Stimulated activated naive B cell treated with anti-CD40 and anti-IgM and Interleukin-4, amounts not matched to agents 10 μg/mL and 1 μg/mL and 100 μg/mL, for 72 hours (primary cell): ENCODE results near the gene HAT1.

Source experiments
- ATAC-seq, 2 donors: fragments of 150-1000 bp; cut with Tn5 transposase; replicated peaks; 2 replicates each; pipeline ENCODE4 v1.10.0; 2021; ENCODE audit warnings: moderate library complexity in 1 of 2
- DNase-seq: peaks from one replicate; pipeline ENCODE4 v3.0.0; 2021
- H3K27ac Mint-ChIP-seq: one replicate; pipeline ENCODE4 v1.8.0; 2022; ENCODE audit warnings: mild to moderate bottlenecking, mixed read lengths
- H3K27me3 Mint-ChIP-seq, 2 donors: one replicate each; pipeline ENCODE4 v1.8.0; 2022; ENCODE audit warnings: mixed read lengths in 2 of 2
- H3K36me3 Mint-ChIP-seq, 2 donors: one replicate each; pipeline ENCODE4 v1.8.0; 2022; ENCODE audit warnings: mixed read lengths in 2 of 2, mild to moderate bottlenecking in 1 of 2
- H3K4me1 Mint-ChIP-seq, 2 donors: one replicate each; pipeline ENCODE4 v1.8.0; 2022; ENCODE audit warnings: mixed read lengths in 2 of 2, mild to moderate bottlenecking in 1 of 2
- H3K4me3 Mint-ChIP-seq, 2 donors: one replicate each; pipeline ENCODE4 v1.8.0; 2022; ENCODE audit warnings: mild to moderate bottlenecking in 2 of 2, mixed read lengths in 2 of 2, moderate library complexity in 1 of 2
- H3K9me3 Mint-ChIP-seq, 2 donors: one replicate each; pipeline ENCODE4 v1.8.0; 2022; ENCODE audit warnings: mixed read lengths in 2 of 2, mild to moderate bottlenecking in 1 of 2

HAT1 gene

GRCh38 chr2:172007372-172007771 is 85.1 kb downstream of the HAT1 start:
- peaks cover 3 to 6% of the 10 kb centered on the region in 2 donors for H3K9me3 Mint-ChIP-seq
- DNase-seq (no peak), ATAC-seq (no peak)
- peaks cover 21 to 37% of the 10 kb centered on the region in 2 donors for H3K36me3 Mint-ChIP-seq
- H3K27ac Mint-ChIP-seq = no peak overlapping the region
- no peak overlapping the region for H3K4me3 Mint-ChIP-seq
- peaks cover 8 to 9% of the 10 kb centered on the region in 2 donors for H3K4me1 Mint-ChIP-seq
- H3K27me3 Mint-ChIP-seq = no peaks in the 10 kb centered on the region

GRCh38 chr2:172009823-172010222 is 87.6 kb downstream of the HAT1 start:
- no peak for DNase-seq
- H3K27me3 Mint-ChIP-seq = no peaks in the 10 kb centered on the region
- no peak overlapping the region for H3K4me3 Mint-ChIP-seq
- peaks cover 22 to 31% of the 10 kb centered on the region in 2 donors for H3K36me3 Mint-ChIP-seq
- no peak for ATAC-seq
- no peak overlapping the region for H3K27ac Mint-ChIP-seq
- peaks cover 15 to 21% of the 10 kb centered on the region in 2 donors for H3K4me1 Mint-ChIP-seq
- H3K9me3 Mint-ChIP-seq = peaks cover 3 to 6% of the 10 kb centered on the region in 2 donors

GRCh38 chr2:172011812-172012575 is 89.7 kb downstream of the HAT1 start:
- ATAC-seq (no peak), DNase-seq (no peak)
- Mint-ChIP-seq H3K4me3 (no peak overlapping the region), H3K27ac (no peak overlapping the region), H3K27me3 (no peaks in the 10 kb centered on the region), H3K9me3 (peaks cover 3 to 6% of the 10 kb centered on the region in 2 donors), H3K36me3 (peaks cover 18 to 28% of the 10 kb centered on the region in 2 donors), H3K4me1 (peaks cover 15 to 21% of the 10 kb centered on the region in 2 donors)

GRCh38 chr2:172012677-172013391 is 90.6 kb downstream of the HAT1 start:
- Mint-ChIP-seq H3K27me3 (no peaks in the 10 kb centered on the region), H3K4me3 (peak overlapping the region in 1 of 2 donors; percentile 47), H3K36me3 (peaks cover 15 to 23% of the 10 kb centered on the region in 2 donors), H3K27ac (no peak overlapping the region), H3K4me1 (peaks cover 15 to 21% of the 10 kb centered on the region in 2 donors), H3K9me3 (peaks cover 3 to 4% of the 10 kb centered on the region in 2 donors)
- DNase-seq (no peak), ATAC-seq (peak in 1 of 2 donors; percentile 6)

- H3K9me3 Mint-ChIP-seq = peaks cover 3 to 4% of the 10 kb centered on the region in 2 donors
- peak; percentile 99 to 100 for ATAC-seq
- H3K4me1 Mint-ChIP-seq = peaks cover 15 to 21% of the 10 kb centered on the region in 2 donors
- H3K36me3 Mint-ChIP-seq = peaks cover 15 to 27% of the 10 kb centered on the region in 2 donors
- no peak overlapping the region for H3K27ac Mint-ChIP-seq
- no peaks in the 10 kb centered on the region for H3K27me3 Mint-ChIP-seq
- H3K4me3 Mint-ChIP-seq = peak overlapping the region in 1 of 2 donors; percentile 47
- DNase-seq = peak; percentile 30
Measured at GRCh38 chr2:172013396-172013795, 91.1 kb downstream of the HAT1 start.

DNA sequence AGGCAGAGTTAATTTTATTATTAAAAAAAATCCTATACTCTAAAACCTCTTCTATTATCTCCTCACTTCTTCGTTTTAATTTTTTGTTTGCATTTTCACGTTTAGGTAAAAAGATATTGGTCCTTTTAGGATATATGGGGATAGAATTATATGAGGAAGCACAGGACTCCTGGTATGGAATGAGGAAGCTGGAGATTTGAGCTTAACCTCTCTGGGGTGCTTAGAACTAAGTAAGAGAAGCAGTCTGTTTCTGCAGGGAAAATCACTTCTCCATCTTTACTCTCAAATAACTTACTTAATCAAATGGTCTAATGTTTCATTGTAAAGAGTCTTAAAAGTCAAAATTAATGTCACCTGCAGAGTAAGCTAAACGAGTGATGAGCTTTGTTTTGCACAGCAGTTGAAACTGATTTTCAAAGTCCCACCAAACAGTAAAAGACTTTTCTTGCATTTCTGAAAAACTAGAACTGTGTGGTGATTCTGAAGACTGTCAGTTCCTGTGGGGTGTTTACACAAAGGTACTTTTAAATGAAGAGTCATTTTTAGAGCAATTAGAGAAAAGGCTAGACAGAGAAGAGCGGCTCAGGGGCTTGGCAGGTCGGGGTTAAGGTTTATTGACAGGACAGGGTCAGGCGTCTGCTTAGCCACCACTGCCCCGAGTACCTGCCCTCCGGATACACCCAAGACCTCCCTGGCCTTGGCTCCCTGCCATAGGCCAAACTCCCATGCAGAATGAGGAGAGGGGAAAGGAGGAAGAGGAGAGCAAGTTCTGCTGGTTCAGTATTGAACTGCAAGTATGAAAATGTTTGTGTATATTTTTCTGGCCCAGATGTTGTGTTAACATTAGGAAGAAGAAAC is 99.0 kb downstream of the HAT1 start:
- no peak for ATAC-seq
- H3K4me1 Mint-ChIP-seq = peaks cover 2 to 10% of the 10 kb centered on the region in 2 donors
- no peak overlapping the region for H3K27ac Mint-ChIP-seq
- no peak for DNase-seq
- H3K36me3 Mint-ChIP-seq = peaks cover 5 to 37% of the 10 kb centered on the region in 2 donors
- H3K4me3 Mint-ChIP-seq = no peak overlapping the region
- H3K9me3 Mint-ChIP-seq = no peaks in the 10 kb centered on the region
- H3K27me3 Mint-ChIP-seq = no peaks in the 10 kb centered on the region

- ATAC-seq = no peak
- H3K4me1 Mint-ChIP-seq = peaks cover 2 to 11% of the 10 kb centered on the region in 2 donors
Measured at GRCh38 chr2:172021955-172022354, 99.7 kb downstream of the HAT1 start.

DNA sequence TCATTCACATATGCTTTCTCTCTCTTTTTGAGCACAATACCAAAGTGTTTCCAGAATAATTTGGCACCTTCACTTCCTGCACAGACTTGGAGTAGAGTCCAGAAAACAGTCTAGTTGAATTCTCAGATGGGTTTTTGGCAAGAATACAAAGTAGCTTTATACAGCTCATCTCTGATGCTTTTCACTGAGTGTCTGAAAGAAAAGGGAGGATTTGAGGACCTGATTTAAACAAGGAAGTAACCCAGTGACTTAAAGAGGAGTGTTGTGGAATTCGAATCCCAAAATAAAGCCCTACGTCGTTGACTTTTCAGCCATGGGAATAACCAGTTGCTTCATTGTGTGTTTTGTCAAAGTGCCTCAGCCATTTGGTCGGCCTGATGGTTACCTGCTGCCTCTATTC is 109.3 kb downstream of the HAT1 start:
- Mint-ChIP-seq H3K4me1 (peaks cover 3 to 7% of the 10 kb centered on the region in 2 donors), H3K36me3 (peaks cover 0 to 3% of the 10 kb centered on the region in 2 donors), H3K9me3 (no peaks in the 10 kb centered on the region), H3K27me3 (no peaks in the 10 kb centered on the region), H3K27ac (no peak overlapping the region), H3K4me3 (no peak overlapping the region)
- ATAC-seq (no peak), DNase-seq (no peak)

More at GRCh38 chr2:172021955-172022354, 99.7 kb downstream of the HAT1 start:
- H3K27me3 Mint-ChIP-seq = no peaks in the 10 kb centered on the region
- H3K27ac Mint-ChIP-seq = no peak overlapping the region
- no peak for DNase-seq
- no peak overlapping the region for H3K4me3 Mint-ChIP-seq
- no peaks in the 10 kb centered on the region for H3K9me3 Mint-ChIP-seq
- H3K36me3 Mint-ChIP-seq = peaks cover 3 to 32% of the 10 kb centered on the region in 2 donors
